GM18951 (cell line): ENCODE results near the gene GCNA.
"Not testable (repeated sequence)": the region's sequence is repeated elsewhere in the genome, so short reads cannot be mapped to it uniquely, and the experiment has no call there.

ENCODE experiments used
- POLR2A ChIP-seq: IDR thresholded peaks from 4 replicates; pipeline ENCODE4 v1.6.1; 2011; ENCODE audit warnings: mild to moderate bottlenecking; ENCODE audit not compliant: insufficient read length, insufficient read depth; ENCODE audit errors: extremely low read depth
- in situ Hi-C: fragments of 300-500 bp; cut with MboI; formaldehyde crosslinking; loops from one replicate; pipeline ENCODE4 v1.12.0; 2022; ENCODE audit warnings: low sequenced_read_pairs, mixed read lengths, inconsistent platforms; ENCODE audit not compliant: unreplicated experiment

GCNA gene

GRCh38 chrX:71586929-71587328, 8.7 kb downstream of the GCNA start:
- in situ Hi-C loops, result no loop called here
- TF ChIP-seq POLR2A, result no peak

- in situ Hi-C loops, result not testable (repeated sequence)
Observed at GRCh38 chrX:71593210-71593609, 15.0 kb downstream of the GCNA start.

GRCh38 chrX:71599965-71600364, 21.7 kb downstream of the GCNA start:
- no peak for TF ChIP-seq POLR2A
- in situ Hi-C loops, result no loop called here

- in situ Hi-C loops, result no loop called here
- no peak for TF ChIP-seq POLR2A
Observed at GRCh38 chrX:71603618-71604017, 25.4 kb downstream of the GCNA start.

GRCh38 chrX:71604141-71604540, 25.9 kb downstream of the GCNA start:
- in situ Hi-C loops, result no loop called here
- no peak for TF ChIP-seq POLR2A

GRCh38 chrX:71604796-71605568, 26.7 kb downstream of the GCNA start:
- TF ChIP-seq POLR2A, result no peak
- in situ Hi-C loops, result no loop called here

- in situ Hi-C loops, result no loop called here
- TF ChIP-seq POLR2A, result no peak
Observed at GRCh38 chrX:71606536-71607216, 28.4 kb downstream of the GCNA start.

- in situ Hi-C loops, result no loop called here
- no peak for TF ChIP-seq POLR2A
Observed at GRCh38 chrX:71607488-71607887, 29.3 kb downstream of the GCNA start.

GRCh38 chrX:71609095-71609750, 31.0 kb downstream of the GCNA start:
- no peak for TF ChIP-seq POLR2A
- in situ Hi-C loops, result no loop called here

GRCh38 chrX:71611736-71612135, 33.5 kb downstream of the GCNA start:
- in situ Hi-C loops, result not testable (repeated sequence)

- in situ Hi-C loops, result no loop called here
- no peak for TF ChIP-seq POLR2A
Observed at GRCh38 chrX:71612256-71612655, 34.0 kb downstream of the GCNA start.

- in situ Hi-C loops, result no loop called here
- TF ChIP-seq POLR2A, result no peak
Observed at GRCh38 chrX:71615056-71615455, 36.8 kb downstream of the GCNA start.

- no peak for TF ChIP-seq POLR2A
- in situ Hi-C loops, result no loop called here
Observed at GRCh38 chrX:71615954-71616353, 37.7 kb downstream of the GCNA start.
